HG03139 (cell line): ENCODE data around the gene MICALL1.

Source experiments
- ATAC-seq: cut with Tn5 transposase; IDR thresholded peaks from one replicate; pipeline ENCODE4 v1.9.1; 2021; ENCODE audit not compliant: unreplicated experiment

Gene MICALL1

DNA sequence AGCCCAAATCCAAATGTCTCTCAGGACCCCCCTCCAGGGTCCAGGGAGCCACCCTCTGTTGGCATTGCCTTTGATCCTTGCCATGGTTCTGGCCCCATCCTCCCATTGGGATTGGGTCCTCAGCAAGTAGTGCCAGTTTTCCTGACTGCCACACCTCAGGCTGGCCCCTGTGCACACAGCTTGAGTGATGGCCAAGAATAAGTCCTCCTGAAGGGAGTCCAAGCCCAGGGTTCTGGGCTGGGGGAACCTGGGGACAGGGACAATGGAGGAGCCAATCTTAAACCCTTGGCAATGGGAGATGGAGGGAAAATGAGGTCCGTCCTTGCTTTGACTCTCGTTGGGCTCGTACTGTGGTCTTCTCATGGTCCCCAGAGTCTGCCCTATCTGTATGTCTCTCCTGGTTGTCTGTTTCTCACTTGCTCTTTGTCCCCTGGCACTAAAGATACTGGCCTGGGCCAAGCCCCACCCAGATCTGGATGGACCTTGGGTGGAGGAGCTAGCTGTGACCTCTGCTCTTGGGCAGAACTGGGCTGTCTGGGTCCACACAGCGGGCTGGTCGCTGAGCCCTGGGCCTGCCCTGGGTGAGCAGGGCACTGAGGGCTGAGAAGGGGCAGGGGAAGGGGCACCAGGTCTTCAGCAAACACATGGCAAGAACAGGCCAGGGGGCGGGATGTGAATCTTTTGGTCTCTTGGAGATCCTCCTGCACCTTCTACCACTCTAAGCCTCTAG is 75.3 kb downstream of the MICALL1 start:
- no peak for ATAC-seq

GRCh38 chr22:37982151-37982785 is 76.2 kb downstream of the MICALL1 start:
- no peak for ATAC-seq

DNA sequence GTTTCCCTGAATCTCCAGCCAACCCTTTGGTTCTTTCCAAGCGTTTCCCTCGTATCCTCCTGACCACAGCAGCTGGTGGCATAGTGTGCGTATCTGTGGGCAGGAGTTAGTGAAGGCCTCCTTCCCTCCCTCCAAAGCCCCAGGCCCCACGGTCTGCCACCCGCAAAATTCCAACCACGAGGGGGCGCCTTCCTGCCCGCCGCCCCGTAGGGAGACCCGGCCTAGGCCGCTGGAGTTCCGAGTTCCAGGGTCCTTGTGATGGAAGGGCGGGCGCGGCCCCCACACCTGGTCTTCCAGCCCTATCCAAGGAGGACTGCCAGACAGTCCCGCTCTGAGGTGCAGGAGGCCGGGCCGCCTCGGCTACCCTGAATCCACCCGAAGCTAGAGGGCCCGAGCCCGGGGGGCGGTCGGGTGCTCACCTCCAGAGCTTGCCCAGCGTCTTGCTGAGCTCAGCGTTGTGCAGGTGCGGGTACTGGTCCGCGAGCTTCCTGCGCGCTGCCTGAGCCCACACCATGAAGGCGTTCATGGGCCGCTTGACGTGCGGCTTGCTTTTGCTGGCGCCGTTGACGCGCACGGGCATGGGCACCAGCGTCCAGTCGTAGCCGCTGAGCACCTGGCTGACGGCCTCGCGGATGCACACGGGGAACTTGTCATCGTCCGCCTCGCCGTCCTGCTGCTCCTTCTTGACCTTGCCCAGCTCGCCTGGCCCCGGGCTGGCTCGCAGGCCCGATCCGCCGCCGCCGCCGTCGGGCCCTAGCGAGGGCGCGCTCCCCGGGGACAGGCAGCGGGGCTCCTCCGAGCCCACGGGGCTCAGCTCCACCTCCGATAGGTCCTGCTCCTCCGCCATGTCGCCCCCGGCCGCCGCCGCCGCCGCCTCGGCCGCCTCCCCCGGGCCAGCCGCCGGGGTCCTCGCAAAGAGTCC is 77.1 kb downstream of the MICALL1 start:
- ATAC-seq = no peak

DNA sequence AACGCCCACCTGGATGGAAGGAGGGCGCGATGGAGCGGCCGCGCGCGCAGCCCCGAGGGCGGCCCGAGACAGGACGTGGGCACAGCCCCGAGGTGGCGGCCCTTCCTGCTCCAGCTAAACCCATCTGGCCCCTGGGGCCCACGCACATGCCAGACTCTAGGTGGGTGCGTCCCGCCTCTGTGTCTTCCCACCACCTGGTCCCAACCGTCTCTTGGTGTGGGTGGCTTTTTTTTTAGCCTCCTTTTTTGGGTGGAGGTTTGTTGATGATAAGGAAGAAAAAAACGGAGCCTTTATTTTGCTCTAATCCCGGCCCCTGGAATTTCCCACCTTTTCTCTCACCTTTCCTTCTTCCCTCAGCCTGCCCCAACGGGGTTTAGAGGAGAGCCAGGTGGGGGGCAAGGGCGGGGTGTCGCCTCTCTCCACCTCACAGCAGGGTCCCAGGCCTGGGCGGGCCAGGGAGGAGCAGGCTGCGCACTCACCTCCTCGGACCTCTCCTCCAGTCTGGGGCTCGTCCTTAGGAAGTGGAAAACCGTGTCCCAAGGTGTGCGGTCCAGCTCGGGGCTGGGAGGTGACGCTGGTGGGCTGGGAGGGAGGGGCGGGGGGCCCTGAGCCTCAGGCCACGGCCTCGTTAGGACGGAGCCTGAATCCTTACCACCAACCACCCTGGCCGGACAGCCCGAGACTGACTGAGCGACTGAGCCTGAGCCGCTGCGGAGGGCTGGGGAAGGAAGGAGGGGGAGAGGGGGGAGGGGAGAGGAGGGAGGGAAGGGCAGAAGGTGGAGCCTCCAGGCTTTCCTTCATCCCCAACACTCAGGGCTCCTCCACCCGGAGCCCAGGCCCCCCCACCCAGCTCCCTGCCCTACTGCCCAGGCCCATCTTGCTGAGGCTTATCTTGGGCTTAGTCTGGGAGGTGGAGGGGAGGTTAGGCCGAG is 78.0 kb downstream of the MICALL1 start, which contains the start of gene SOX10:
SOX10 (minus strand) TSS at position 696 of the 932 bp plus-strand sequence. CDS start 771 bp downstream, outside the sequence.
- no peak for ATAC-seq

DNA sequence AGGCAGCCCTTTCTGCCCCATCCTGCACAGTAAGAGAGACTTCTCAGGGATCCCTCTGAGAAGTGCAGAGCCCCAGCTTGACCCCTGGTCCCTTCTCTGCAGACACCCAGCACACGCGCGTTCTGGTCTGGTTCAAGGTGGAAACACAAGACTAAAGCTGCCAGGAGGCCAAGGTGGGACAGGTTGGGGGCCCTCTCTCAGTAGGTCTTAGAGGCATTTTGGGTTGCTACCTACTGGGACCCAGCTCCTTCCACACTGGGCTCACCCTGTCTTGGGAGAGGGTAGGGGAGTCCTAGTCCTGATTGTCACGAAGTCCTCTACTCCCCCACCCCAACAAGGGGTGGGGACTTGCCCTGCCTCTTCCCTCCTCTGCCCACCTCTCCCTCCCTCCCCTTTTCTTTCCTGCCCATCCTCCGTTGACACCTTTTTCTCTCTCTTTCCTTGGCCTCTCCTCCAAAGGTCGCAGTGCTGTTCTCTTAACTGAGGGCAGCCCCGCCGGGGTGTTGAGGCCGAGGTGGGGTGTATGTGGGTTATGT is 79.0 kb downstream of the MICALL1 start:
- ATAC-seq = no peak

- ATAC-seq = no peak
Observed at GRCh38 chr22:37985751-37986281, 79.7 kb downstream of the MICALL1 start.

DNA sequence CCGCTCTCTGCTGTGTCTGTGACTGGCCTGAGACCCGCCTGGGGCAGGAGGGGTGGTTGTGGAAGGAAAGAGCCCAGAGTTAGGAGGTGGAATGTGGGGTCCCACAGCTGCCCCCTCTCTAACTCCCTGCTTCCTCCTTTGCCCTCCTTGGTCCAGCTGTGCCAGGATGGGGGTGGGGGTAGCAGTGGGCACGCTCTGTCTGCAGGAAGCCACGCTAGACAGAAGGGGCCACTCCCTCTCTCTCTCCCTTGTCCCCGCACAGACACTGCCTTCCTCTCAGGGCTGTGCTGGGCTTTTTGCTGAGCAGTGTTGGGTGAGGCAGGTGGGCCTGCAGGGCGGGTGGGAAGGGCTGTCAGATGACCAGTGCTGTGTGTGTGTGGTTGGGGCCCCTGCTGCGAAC is 80.3 kb downstream of the MICALL1 start:
- no peak for ATAC-seq

DNA sequence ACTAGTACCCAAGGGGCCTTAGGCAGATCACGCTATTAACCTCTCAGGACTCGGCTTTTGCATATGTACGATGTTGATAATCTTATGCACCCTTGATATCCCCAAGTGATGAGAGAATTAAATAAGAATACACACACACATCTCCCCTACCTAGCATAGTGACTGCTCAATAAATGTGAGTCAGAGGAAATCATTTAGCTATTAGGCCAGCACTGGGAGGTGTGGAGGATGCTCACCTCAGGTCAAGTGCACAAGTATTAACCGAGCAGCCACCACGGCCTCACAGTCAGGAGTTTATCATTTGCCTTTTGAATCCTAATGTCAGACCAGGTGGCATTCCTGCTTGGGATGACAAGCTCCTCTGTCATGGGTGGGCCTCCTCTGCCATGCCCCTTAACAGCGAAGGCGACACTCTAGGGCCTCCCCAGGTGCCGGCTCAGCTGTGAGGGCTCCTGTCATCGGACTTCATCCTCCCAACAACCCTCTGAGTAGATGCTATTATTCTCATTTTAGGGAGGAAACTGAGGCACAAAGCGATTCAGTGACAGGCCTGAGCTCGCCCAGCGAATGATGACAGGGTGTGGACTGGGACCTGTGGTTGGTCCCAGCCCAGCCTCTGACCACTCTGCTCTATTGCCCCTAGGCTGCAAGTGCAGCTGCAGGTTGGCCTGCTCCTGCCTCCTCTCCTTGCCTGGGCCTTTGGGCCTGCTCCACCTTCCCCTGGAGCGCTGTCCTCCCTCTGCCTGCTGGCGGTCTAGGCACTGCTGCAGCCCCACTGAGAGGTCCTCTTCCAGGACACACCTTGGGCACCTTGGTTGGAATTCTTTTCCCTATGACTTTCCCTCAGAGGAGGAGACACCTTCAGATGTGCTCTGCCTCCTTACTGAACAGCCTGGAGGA is 83.3 kb downstream of the MICALL1 start:
- ATAC-seq = no peak

- ATAC-seq = no peak
Observed at GRCh38 chr22:37990301-37990700, 84.2 kb downstream of the MICALL1 start.

DNA sequence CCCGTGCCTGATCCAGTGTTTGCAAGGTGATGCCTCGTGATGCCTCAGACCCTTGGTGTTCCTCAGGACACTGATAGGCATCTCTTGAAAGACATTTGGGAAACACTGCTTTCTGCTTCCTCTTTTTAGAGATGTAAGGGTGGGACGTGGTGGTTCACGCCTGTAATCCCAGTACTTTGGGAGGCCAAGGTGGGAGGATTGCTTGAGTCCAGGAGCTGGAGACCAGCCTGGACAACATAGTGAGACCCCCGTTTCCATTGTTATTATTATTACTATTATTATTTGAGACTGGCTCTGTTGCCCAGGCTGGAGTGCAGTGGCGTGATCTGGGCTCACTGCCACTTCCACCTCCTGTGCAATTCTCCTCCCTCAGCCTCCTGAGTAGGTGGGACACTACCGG is 84.8 kb downstream of the MICALL1 start:
- no peak for ATAC-seq

DNA sequence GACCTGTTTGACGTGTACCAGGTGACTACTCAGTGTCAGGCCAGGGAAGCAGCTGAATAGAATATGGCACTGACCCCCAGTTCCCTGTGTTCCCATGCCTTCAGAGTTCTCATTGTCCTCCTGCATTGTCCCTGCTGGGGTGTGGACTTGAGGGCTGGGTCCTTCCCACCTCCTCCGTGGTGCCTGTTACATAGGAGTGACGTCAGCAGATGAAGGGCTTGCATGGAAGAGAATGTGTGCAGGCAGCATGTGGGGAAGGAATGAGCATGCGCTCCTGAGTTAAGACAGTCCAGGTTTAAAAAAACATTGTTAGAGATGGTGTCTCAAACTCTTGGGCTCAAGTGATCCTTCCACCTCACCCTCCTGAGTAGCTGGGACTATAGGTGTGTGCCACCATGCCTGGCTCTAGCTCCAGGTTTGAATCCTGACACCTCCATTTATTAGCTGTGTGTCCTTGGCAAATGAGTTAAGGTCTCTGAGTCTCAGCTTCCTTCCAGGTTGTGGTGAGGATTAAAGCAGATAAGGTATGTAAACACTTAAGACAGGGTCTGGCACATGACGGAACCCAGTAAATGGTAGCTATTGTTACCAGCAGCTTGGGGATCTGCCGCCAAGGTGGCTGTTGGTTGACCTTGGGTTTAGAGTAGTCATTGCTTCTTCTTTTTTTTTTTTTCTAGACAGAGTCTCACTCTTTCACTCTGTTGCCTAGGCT is 85.8 kb downstream of the MICALL1 start:
- ATAC-seq = no peak
